HG03066 (cell line): ENCODE data around the gene ZNF423.

Source experiments
- ATAC-seq: cut with Tn5 transposase; IDR thresholded peaks from one replicate; pipeline ENCODE4 v1.9.1; 2021; ENCODE audit warnings: low read depth; ENCODE audit not compliant: unreplicated experiment

Gene ZNF423

DNA sequence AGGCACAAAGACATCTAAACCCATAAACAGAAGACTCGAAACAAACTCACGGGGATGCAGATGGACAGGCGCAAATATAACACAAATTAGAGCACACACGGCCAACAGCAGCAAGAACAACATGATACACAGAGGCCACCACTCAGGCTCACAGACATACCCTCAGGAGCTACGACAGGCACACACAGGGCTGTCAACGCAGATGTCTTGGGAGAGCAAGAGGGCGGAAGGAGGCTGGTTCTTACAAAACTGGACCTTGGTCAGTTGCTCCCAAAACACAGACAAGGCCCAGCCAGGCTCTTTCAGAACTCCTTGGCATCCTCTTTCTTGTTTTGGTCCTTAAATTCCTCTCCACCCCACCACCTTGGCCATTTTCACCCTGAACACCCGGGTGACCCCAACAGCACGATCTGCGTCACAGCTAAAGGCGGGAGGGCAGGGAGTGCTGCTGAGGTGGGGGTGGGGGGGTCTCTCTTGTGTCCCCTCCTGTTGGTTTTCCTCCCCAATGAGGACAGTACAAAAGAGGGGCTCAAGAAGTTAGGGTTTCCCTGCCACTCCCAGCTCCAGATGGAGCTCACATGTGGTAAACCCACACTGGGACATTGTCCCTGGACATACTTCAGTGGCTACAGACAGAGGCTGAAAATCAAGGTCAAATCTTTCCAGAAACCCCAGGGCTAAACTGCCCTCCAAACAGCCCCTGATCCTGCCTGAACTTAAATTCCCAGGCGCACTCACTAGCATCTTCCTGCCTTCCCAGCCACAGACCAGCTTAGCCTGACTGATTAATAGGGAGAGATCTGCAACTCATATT, 261.0 kb downstream of the ZNF423 start:
- no peak for ATAC-seq

DNA sequence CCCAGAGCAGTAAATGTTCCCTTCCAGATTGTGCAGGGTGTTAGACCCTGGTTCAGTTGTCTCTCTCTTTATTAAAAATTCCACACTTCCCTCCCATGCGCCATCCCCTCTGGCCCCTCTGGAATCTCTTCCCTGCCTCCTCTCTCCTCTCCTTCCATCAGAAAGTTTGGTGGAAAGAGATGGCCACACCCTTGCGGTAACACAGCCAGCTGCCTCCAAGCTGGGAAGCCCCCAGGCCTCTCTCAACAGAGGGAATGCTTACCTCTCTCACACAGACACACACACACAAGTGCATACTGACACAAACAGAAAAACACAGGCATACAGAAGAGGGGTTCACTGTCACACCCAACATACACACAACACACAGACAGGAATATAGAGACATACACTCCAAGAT, 261.8 kb downstream of the ZNF423 start:
- no peak for ATAC-seq

DNA sequence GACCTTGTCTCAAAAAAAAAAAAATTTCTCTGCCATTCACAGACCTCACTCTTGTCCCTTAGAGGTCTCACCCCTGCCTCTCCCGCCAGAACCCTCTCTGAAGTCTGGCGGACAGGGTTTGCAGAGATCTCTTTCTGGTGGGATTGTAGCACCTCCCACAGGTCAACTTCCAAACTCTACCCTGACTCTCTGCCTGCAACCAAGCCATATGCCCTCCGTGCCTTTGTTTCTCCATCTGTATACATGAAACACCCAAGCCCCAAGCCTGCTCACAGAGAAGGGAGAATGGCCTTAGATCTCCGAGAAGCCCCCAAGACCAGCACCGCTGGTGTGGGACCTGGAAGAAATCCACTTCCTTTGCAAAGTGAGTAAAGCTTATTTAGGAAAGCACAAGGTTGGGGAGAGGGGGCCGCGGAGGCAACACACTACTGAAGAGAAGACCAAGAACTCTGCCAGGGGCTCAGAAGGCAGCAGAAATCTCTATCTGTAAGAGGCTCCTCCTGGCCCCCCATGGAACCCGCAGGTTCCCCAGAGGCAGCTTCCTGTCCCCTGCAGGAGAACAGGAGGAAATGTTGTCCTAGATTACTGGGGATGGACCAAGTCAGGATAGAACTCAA, 262.4 kb downstream of the ZNF423 start:
- no peak for ATAC-seq

DNA sequence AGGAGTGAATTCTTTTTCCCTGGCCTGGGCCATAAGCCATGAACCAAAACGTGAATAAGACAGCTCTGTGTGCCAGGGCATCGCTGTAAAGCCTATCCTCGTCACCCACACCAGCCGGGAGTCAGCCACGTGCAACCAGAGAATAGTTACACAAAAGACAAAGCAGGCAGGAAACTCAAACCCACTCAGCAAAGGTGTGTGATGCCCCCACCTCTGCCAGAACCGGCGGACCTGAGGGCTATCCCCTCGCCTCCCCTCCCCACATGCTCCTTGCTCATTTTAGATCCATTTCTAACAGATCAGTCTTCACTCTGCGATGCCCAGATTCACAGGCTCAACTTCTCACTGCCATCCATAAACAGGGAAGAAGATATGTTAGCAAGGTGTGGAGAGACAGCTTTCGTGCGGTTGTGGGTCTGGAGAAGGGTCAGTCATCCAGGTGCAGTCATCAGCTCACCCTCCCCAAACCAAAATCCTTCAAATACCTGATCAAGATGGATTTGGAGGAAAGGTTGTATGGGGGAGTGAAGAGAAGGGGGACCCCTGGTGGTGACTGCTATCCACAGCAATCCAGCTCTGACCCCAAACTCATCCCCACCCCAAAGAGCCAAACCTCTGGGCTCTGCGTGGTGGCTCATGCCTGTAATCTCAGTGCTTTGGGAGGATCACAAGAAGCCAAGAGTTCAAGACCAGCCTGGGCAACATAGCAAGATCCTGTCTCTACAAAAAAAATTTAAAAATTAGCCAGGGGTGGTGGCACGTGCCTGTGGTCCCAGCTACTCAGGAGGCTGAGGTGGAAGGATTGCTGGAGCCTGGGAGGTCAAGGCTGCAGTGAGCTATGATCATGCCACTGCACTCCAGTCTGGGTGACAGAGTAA, 263.1 kb downstream of the ZNF423 start:
- ATAC-seq: no peak

DNA sequence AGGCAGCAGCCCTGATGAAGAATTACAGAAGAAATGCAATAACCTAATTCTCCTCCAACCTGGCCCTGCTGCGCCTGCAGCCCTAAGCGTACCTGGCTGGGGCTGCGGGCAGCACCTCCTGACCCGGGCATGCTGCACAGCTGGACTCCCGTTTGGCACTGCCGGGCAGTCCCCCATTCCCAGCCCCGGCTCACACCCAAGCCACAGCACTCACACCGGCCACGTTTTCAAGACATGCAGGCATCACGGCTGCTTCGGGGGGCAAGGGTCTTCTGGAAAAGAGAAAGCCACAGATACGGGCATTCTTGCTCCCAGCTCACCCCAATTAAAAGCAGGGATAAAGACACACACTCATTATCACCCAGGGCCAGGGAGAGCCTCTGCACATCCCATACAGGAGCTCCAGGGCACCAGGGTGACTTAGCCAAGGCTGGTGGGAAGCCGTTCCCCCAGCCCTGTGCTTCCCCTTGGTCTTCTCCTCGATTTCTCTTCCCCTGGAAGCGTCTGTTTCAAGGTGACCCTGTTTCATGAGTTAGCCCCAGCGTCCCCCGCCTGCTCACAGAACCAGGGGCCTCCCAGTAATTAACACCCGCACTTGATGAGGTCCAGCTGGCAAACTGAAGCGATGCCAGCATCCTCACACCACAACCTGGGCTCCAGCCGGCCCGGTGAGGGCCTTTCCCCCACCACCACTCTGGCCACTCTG, 265.6 kb downstream of the ZNF423 start:
- no peak for ATAC-seq

DNA sequence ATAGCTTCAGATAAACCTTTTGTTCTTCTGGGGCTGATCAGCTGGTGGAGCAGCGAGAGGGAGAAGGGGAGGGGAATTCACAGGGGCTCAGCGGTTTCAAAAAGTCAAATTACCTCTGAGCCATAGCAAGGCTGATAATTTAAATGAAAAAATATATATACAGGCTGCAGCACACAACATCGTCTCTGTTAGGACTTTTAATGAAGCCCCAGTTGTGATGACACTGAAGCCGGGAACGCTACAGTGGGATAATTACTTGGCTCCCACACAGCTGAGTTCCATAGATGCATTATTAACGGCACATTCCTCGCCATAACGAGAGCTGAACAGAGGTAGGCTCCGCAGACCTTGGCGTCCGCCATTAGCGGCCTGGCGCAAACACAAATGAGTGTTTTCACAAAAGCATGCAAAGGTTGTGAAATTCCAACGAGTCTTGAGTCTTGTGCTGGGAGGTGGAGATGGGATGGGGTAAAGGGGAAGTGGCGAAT, 266.3 kb downstream of the ZNF423 start:
- ATAC-seq: no peak

DNA sequence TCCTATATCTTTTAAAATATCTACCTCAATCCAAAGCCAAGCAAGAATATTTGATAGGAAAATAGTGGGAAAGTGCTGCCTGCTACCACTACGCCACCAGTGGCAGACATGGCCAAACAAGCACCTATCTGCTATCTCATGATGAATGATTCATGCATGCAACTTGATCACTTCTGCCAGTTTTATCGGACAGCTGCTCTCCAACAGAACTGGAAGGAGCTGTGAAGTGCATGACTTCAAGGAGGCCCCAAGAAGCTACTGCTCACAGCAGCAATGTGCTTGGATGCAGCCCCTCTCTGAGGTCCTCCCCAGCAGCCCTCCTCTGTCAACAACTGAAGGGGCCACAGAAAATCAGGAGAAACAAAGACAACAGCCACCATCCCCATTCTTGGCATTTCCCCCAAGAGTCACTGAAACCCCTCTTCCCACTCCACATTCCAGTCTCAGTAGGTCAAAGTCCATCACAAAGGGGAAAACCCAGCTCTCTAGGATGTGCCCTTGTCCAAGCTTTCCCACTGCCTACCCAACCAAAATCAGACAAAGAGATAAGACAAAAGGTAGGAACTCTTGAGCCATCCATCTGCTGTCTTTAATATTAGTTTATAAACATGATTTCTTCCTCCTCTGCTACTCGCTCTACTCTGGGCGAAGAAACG, 267.1 kb downstream of the ZNF423 start:
- ATAC-seq: no peak

DNA sequence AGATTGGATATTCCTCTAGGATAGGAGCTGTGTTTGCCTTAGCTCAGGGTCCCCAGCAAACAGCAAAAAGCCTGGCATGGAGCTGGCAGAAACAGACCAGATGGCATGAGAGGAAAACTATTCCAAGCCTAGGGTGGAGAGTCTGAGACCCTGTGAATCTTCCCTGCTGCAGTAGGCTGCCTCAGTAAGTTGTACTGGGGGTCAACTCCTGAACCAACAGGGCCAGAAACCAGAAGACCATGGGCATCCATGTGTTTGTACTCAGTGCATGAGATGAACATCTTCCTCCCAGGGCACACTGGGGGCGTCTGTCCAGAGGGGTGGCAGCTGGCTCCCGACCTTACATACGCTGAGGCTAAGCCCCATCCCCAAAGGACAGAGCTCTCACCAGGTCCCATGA, 267.9 kb downstream of the ZNF423 start:
- ATAC-seq: no peak

DNA sequence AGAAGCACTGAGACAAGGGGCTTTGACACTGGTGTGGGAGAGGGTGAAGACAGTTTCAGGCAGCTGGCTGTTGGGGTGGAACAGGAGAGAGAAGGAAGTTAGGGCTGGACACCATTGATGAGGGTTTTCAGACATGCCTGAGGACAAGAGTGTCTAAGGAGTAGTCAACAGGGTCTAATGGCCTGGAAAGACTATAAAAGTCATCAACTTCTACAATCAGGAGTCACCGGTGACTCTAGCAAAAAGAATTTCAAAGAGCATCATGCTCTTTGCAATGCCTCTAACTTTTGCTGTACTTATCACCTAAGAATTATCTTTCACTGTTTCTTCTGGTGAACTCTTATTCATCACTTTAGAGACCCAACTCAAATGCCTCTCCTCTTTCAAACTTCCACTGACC, 268.4 kb downstream of the ZNF423 start:
- ATAC-seq: no peak

DNA sequence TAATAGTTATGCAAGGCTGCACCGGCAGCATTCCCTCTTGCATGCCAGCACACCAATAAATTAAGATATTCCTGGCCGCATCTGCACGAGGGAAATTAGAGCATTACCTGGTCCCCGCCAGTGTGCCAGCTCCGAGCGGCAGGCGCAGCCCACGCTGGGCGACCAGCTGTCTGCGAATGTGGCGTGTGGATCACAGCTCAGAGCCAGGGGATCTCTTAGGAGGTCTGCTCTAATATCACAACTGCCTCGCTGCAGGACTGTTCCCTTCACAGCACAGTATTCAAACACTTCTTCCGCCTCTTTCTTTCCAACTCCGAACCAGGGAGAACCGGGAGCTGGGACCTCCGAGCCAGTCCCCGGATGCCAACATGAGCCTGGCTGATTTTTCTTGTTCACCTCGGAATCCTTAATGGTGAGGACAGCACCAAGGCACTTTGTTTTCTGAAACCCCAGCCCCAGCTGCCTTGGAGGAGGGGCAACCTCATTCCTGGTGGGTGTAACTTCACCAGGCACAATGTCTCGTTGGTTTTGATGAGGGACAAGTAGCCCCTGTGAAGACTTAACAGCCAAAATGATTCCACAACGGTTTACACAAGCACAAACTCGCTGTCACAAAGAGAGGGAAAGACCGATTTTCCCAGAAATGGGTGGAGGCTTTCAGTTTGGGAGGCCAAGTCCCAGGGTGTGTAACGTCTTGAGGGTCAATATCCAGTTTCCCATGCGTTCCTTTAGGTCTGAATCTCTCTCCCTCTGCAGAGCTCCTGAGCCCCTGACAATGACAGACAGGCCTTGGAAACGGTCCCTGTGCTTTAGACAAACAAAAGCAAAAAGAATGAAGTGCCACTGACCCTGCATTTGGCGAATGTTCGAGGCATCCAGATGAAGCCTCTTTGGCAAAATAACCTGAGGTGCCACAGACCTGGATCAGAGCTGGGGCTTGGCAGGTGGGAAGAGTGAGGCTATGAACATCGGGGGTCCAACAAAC, 269.2 kb downstream of the ZNF423 start:
- ATAC-seq: no peak

DNA sequence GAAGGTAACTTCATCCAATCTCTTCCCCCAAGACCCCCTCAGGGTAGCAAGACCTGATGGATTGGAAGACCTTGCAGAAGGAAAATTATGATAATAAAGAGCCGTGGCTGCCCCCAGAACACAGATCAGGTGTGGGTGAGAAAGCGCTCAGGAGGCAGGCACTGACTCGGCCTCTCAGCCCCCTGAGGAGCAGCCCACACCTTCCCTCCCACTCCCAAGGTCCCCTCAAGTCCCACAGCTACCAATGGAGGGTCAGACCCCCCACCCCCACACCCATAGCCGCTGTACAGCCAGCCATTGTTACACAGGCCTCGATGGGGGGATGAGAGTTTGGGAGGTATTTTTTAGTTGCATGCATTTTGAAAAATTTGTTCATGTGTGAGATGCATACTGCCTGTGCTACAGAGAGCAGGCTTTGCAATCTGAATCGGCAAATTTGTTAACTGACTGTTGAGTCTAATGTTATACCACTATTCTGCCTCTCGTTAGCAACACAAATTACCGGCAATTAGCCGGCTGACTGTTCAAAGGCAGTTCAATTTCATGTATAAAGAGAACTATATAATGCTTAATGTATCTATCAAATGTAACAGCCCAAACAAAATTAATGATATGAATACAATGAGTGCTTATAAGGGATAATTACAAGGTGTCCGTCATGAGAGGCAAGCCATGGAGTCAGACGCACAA, 270.6 kb downstream of the ZNF423 start:
- no peak for ATAC-seq

DNA sequence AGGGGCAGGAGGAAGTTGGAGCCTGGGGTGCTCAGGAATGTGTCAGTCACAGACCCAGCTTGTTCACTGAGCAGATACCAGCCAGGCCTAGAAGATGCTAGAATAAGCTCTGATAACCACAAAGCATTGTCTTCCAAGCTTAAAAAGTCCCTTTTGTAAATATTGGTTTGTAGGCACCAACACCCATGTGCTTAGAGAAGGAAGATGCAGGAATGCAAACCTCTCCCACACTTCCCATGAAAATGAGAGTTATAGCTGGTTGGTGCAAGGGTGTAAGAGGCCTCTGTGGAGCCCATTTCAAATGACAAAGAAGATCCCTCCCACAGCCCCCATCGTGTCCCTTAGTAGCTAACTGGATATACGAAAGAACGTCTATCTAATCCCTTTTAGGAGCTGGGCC, 272.0 kb downstream of the ZNF423 start:
- ATAC-seq: no peak

DNA sequence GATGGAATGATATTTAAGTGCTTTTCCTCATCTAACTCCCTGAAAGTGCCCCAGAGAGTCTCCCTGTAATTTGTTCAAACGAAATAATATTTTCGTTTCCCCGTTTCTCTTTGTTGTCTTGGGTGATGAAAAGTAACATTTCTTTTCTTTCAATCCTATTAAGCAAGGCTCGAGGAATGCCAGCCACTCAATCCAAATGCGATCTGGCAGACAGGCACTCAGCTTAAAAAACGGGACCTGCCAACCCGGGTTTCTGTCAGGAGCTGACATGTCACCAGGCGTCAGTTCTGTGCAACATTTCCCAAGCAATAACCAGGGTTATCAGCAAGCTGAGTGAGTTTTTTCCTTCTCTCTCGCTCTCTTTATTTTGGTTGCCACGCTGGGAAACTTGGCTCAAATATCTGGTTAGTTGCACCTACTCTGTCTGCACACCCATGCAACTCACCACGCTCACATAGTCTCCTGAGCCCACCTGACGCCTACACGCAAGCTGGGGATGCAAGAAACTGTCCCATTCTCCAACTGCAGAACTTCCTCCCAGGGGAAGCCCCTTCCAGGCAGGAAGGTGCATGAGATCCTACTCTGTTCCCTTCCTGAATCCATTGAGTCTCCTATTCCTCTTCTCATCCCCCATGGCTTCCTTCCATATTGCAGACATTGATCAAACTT, 274.1 kb downstream of the ZNF423 start:
- ATAC-seq: no peak

DNA sequence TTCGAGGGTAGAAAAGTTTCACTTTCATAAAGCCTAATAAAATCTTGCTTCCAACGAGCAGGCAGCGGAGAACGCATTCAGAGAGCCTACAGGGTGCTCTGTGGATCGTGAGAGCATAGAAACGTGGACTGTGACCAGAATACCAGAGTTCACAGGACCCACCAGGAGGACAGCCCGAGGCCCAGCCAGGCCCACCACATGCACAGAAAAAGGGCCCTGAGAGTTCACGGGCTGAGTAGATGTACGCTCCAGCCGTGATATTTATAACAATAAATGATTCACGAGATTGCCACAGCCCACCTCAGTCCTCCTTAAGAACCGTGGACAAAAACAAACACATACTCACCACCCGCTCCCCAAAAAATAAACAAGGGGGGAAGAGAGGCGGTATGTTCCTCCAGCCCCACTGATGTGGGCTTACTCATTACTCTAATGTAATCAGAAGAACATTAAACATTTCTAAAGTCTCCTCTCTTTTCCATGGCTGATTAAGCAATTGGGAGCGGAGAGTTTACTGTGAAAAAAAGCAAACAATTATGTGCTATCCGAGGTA, 275.1 kb downstream of the ZNF423 start:
- no peak for ATAC-seq

DNA sequence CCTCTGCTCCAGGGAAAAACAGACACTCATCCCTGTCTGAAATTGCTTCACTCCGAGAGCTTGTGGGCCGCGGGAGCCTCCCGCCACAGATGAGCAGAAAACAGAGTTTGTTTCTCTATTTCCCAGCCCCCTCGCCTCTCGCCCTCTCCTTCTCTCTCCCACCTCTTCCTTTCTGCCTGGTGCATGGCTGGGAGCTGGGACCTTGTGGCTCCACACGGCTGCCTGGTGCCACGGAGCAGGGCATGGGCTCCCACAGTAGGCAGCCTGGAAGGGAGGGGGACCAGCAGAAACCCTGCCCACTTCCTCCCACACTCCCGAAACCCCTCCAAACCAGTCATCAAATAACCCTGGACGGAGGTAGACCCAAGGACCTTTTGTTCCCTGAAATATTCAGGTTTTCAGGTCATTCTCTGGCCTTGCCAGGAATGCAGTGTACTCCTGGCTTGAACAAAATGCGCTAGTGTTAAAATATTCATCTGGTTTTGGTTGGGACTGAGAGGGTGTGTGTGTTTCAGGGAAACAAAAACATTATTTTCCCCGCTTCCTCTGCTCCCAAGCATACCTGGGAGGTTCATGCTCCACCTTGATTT, 277.4 kb downstream of the ZNF423 start:
- no peak for ATAC-seq

DNA sequence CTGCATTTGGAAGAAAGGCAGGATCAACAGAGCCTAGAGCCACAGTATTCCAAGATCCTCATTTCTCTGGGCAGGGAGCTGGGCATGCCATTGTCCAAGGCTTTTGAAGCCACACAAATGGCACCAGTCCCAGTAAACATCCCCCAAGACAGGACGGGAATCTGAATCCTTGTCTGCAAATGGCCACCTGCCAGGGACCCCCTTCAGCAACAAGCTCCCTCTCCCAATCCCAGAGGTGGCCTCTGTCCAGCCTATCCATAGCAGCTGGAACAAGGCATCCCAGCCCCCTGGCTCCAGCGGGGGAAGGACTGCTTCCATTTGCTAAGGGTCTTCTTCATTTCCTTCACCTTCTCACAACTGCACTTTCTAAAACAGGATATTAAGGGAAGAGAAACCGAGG, 277.9 kb downstream of the ZNF423 start:
- ATAC-seq: no peak

DNA sequence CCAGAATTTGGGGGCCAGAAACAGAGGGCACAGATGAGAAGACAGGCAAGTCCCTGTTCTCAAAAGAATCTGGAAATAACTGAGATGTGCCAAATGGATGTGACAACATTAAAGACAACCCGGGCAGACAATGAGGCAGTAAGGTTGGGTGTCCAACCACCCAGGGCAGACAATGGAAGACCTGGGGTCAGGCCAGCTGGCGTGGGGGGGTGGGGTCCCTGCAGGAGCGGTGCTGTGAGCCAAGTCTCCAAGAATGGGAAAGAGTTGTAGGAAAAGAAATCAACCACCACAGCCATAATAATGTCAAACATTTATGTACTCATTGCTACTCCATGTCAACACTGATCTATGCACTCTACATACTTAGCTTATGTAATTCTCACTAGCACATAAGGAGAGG, 279.0 kb downstream of the ZNF423 start:
- no peak for ATAC-seq
